K562 (cell line): ENCODE results near the gene AMIGO3. TPM values are rescaled to one million over a fixed set of nuclear protein-coding genes. Genes with fewer than 3 reads are reported as not detected.

Experiments
- C11orf30 ChIP-seq: fragments of 450-650 bp; IDR thresholded peaks from 2 replicates; pipeline ENCODE4 v1.6.1; 2016; ENCODE audit warnings: low read depth, mild to moderate bottlenecking
- DACH1 ChIP-seq: fragments of 450-650 bp; IDR thresholded peaks from 2 replicates; pipeline ENCODE4 v1.6.1; 2018; ENCODE audit not compliant: partially characterized antibody
- IFI16 ChIP-seq: fragments of 250-450 bp; sonication (Bioruptor Pico); IDR thresholded peaks from 2 replicates; pipeline ENCODE4 v2.1.2; 2022; ENCODE audit warnings: mild to moderate bottlenecking, inconsistent platforms
- NFE2 ChIP-seq: IDR thresholded peaks from 2 replicates; pipeline ENCODE4 v1.6.1; 2014; ENCODE audit warnings: antibody characterized with exemption, low read depth
- PHF20 ChIP-seq: fragments of 450-650 bp; IDR thresholded peaks from 2 replicates; pipeline ENCODE4 v1.6.1; 2018; ENCODE audit not compliant: partially characterized antibody
- PPARD ChIP-seq: fragments of 250-450 bp; sonication (Bioruptor Pico); IDR thresholded peaks from 2 replicates; pipeline ENCODE4 v1.8.0; 2022; ENCODE audit warnings: inconsistent platforms, mild to moderate bottlenecking, moderate library complexity
- RBFOX2 ChIP-seq: fragments of 200-400 bp; formaldehyde crosslinking; IDR thresholded peaks from 2 replicates; pipeline ENCODE4 v1.6.1; 2017; ENCODE audit warnings: low read depth, mild to moderate bottlenecking, low read length, moderate library complexity
- SMC3 ChIP-seq: conservative IDR thresholded peaks from 2 replicates; pipeline ENCODE4 v1.6.1; 2011; ENCODE audit warnings: low read depth, low read length, improper control_type of control experiment; ENCODE audit not compliant: insufficient read depth
- polyA plus RNA-seq, 8 experiments: library from polyadenylated mRNA; depleted of rRNA in 4 of 8; stranded (reverse) in 5 of 8; unstranded in 3 of 8; fragments of >200 nt; fragmentation: Nextera tagmentation in 2 of 8; fragmentation: Illumina TruSeq in 1 of 8; extraction: Ambion mirVana in 2 of 8; extraction: Trizol in 1 of 8; gene quantifications; 2 replicates each; pipeline versions ENCODE4 v1.2.1 to v1.2.3, GENCODE V29; 2011 to 2014; ENCODE audit warnings: inconsistent platforms in 1 of 8, missing spikeins in 1 of 8
- total RNA-seq, 7 experiments: library from RNA; depleted of rRNA in 6 of 7; stranded (reverse); fragments of >200 nt in 6 of 7; fragmentation: Illumina TruSeq in 2 of 7; extraction: Trizol in 2 of 7; gene quantifications; 2 replicates each; pipeline versions ENCODE4 v1.2.1 to v1.2.3, GENCODE V29; 2011 to 2021; ENCODE audit warnings: low replicate concordance in 1 of 7
- TF ChIP-seq, protein P1 (sequence below), 3 experiments: IDR thresholded peaks in 2 of 3; conservative IDR thresholded peaks in 1 of 3; 2 replicates each; pipeline ENCODE4 v1.5.1; 2011 to 2012; ENCODE audit warnings: low read length in 3 of 3, mild to moderate bottlenecking in 3 of 3, control low read depth in 2 of 3, improper control_type of control experiment in 1 of 3, inconsistent platforms in 1 of 3, low read depth in 1 of 3, mixed read lengths in 1 of 3, moderate library complexity in 1 of 3; ENCODE audit not compliant: insufficient read depth in 2 of 3
- TF ChIP-seq, protein P2 (sequence below): sonication (generic); formaldehyde crosslinking; IDR thresholded peaks from 2 replicates; pipeline ENCODE4 v1.8.0; 2023; ENCODE audit warnings: mild to moderate bottlenecking, missing genetic modification reagents

AMIGO3 gene
- total and polyA plus RNA-seq, 9 of the 15 experiments (the other 6 are each of a cell fraction or from before 2014, with no cell fraction given), result 0.13 to 2.8 (median 0.44) TPM; not detected in 4

DNA sequence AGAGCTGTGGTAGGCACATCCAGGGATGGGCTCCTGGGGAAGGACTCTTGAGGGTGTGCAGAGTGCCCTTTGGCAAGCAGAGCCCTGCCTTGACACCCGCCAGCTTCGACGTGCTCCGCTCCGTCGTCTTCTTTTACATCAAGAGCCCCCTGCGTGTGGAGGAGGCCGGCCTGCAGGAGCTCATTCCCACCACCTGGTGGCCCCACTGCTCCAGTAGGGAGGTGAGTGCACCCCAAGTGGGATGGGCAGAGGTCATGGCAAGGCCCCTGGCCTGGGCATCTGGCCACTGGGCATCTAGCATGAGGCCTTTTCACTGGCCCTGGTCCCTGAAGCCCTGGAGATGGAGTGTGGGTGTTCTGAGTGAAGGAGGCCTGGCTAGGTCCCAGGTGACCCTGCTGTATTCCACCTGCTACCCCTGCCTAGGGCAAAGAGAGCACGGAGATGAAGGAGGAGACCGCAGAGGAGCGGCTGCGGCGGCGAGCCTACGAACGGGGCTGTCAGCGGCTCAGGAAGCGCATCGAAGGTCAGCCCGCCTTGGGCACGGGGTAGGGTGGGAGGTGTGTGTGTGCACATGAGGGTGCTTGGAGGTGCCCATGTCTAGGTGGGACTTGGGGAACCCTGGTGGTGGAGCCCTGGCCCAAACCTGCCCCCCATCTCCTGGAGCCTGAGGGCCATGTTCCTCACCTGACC, 18.0 kb downstream of the AMIGO3 start (continued):
- TF ChIP-seq, protein P1, sequence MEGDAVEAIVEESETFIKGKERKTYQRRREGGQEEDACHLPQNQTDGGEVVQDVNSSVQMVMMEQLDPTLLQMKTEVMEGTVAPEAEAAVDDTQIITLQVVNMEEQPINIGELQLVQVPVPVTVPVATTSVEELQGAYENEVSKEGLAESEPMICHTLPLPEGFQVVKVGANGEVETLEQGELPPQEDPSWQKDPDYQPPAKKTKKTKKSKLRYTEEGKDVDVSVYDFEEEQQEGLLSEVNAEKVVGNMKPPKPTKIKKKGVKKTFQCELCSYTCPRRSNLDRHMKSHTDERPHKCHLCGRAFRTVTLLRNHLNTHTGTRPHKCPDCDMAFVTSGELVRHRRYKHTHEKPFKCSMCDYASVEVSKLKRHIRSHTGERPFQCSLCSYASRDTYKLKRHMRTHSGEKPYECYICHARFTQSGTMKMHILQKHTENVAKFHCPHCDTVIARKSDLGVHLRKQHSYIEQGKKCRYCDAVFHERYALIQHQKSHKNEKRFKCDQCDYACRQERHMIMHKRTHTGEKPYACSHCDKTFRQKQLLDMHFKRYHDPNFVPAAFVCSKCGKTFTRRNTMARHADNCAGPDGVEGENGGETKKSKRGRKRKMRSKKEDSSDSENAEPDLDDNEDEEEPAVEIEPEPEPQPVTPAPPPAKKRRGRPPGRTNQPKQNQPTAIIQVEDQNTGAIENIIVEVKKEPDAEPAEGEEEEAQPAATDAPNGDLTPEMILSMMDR (IDR thresholded peaks at IDR 0.05 in 2 of 3, conservative IDR thresholded peaks at IDR 0.05 in 1 of 3; ENCODE audit: insufficient read depth in 2 of 3, low read depth in 1 of 3, low read length in 3 of 3), result peak; percentile 38 to 51 (median 50)
- TF ChIP-seq, protein P2, sequence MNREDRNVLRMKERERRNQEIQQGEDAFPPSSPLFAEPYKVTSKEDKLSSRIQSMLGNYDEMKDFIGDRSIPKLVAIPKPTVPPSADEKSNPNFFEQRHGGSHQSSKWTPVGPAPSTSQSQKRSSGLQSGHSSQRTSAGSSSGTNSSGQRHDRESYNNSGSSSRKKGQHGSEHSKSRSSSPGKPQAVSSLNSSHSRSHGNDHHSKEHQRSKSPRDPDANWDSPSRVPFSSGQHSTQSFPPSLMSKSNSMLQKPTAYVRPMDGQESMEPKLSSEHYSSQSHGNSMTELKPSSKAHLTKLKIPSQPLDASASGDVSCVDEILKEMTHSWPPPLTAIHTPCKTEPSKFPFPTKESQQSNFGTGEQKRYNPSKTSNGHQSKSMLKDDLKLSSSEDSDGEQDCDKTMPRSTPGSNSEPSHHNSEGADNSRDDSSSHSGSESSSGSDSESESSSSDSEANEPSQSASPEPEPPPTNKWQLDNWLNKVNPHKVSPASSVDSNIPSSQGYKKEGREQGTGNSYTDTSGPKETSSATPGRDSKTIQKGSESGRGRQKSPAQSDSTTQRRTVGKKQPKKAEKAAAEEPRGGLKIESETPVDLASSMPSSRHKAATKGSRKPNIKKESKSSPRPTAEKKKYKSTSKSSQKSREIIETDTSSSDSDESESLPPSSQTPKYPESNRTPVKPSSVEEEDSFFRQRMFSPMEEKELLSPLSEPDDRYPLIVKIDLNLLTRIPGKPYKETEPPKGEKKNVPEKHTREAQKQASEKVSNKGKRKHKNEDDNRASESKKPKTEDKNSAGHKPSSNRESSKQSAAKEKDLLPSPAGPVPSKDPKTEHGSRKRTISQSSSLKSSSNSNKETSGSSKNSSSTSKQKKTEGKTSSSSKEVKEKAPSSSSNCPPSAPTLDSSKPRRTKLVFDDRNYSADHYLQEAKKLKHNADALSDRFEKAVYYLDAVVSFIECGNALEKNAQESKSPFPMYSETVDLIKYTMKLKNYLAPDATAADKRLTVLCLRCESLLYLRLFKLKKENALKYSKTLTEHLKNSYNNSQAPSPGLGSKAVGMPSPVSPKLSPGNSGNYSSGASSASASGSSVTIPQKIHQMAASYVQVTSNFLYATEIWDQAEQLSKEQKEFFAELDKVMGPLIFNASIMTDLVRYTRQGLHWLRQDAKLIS (CRISPR knock-in tag), result no peak
- TF ChIP-seq NFE2 (no peak), IFI16 (CRISPR knock-in tag) (no peak), DACH1 (no peak), PHF20 (no peak), RBFOX2 (peak; percentile 33; the same call in 1 of the 2 replicates), C11orf30 (no peak), SMC3 (0 out of 2 replicates have a peak, but pooled peaks have one; percentile 17), PPARD (no peak)
